GM11168 (cell line): ENCODE results near the gene KTN1.

Experiments
- in situ Hi-C: fragments of 300-500 bp; cut with MboI; formaldehyde crosslinking; loops from one replicate; pipeline ENCODE4 v1.12.0; 2022; ENCODE audit warnings: low sequenced_read_pairs; ENCODE audit not compliant: unreplicated experiment

Gene KTN1, protein sequence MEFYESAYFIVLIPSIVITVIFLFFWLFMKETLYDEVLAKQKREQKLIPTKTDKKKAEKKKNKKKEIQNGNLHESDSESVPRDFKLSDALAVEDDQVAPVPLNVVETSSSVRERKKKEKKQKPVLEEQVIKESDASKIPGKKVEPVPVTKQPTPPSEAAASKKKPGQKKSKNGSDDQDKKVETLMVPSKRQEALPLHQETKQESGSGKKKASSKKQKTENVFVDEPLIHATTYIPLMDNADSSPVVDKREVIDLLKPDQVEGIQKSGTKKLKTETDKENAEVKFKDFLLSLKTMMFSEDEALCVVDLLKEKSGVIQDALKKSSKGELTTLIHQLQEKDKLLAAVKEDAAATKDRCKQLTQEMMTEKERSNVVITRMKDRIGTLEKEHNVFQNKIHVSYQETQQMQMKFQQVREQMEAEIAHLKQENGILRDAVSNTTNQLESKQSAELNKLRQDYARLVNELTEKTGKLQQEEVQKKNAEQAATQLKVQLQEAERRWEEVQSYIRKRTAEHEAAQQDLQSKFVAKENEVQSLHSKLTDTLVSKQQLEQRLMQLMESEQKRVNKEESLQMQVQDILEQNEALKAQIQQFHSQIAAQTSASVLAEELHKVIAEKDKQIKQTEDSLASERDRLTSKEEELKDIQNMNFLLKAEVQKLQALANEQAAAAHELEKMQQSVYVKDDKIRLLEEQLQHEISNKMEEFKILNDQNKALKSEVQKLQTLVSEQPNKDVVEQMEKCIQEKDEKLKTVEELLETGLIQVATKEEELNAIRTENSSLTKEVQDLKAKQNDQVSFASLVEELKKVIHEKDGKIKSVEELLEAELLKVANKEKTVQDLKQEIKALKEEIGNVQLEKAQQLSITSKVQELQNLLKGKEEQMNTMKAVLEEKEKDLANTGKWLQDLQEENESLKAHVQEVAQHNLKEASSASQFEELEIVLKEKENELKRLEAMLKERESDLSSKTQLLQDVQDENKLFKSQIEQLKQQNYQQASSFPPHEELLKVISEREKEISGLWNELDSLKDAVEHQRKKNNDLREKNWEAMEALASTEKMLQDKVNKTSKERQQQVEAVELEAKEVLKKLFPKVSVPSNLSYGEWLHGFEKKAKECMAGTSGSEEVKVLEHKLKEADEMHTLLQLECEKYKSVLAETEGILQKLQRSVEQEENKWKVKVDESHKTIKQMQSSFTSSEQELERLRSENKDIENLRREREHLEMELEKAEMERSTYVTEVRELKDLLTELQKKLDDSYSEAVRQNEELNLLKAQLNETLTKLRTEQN (N-terminal part only)

GRCh38 chr14:55579724-55580469, at the start of gene KTN1:
TSS of gene KTN1 (plus strand) at chr14:55580207. CDS start at chr14:55612049, 31,842 bp downstream.
- in situ Hi-C loops, result no loop called here

DNA sequence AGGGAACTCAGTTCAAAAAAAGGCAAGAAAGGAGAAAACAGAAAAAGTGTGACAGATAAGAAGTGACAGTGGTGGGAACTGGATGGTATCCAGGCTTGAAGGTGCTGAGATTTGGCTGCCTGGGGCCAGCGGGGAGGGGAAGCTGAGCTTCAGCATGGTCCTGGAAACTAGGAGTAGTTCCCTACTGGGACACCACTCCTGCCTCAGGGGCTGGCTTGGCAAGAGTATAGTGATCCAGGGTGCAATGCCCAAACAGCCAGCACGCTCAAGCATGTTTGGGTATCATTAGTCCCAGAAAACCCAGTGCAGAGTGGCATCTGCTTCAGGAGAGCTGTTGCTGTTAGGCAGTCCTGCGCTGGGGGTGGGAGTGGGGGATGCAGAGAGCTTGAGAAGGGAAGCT, 49.5 kb upstream of the KTN1 start:
- in situ Hi-C loops, result no loop called here

GRCh38 chr14:55532645-55533344, 47.2 kb upstream of the KTN1 start:
- in situ Hi-C loops, result no loop called here

- in situ Hi-C loops, result no loop called here
Observed at GRCh38 chr14:55533960-55534359, 46.0 kb upstream of the KTN1 start.

DNA sequence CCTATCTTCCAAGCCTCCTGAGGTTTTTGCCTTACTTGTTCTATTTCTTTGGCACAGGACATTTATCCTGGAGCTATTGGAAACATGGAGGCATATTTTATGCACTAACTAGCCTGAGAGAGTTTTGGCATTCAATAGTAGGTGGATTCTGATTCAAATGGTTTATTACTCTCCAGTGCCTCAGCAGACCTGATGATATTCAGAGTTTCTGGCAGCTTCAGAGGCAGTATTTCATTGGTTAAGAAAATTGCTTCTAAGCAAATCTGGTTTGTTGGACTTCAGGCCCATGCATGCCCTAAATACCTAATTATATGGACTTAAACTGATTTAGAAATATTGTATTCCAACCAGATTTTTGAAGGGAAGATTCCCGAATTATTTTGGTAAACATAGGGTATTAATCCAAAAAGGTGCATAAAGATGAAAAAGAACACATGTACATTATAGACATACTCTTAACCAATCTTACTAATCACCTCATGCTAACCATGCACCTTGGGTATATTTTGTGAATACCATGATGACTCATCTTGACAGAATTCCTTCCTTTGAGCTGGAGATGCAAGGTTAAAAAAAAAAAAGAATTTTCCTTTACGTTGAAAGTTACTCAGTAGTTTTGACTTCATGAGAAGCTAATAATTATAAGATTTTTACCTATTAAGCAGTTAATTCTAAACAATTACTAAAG, 44.3 kb upstream of the KTN1 start:
- in situ Hi-C loops, result no loop called here

DNA sequence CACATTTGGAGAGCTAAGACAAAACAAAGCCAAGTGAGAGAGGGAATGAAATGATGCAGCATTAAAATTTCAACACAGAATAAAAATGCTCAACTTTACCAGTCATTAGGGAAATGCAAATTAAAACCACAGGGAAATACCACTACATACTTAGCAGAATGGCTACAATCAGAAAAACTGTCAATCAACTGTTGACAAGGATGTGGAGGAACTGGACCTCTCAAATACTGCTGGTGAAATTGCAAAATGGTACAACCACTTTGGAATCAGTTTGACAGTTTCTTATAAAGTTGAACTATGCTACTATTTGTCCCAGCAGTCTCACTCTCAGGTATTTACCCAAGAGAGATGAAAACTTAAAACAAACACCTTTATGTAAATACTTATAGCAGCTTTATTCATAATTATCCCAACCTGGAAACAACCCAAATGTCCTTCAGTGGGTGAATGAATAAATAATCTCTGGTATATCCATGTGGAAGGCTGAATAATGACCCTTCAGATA, 43.8 kb upstream of the KTN1 start:
- in situ Hi-C loops, result no loop called here

DNA sequence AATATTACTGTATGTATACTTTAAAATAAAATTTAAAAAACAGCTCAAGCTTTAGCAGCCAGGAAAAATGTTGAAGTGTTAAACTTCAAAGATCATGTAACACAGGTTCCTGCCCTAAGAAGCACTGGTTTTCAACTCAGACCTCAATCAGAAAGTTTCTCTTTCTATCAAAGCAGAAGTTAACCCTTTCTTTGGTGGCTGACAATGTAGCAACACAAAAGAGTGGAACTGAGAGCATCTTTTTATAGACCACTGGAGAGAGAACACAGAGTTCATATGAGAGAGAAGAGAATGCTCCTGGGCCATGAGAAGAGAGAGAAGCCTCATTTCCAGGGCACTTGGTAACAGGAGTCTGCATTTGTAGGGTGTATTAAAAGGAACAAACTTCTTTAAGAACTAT, 42.2 kb upstream of the KTN1 start:
- in situ Hi-C loops, result no loop called here

- in situ Hi-C loops, result no loop called here
Observed at GRCh38 chr14:55539975-55540374, 40.0 kb upstream of the KTN1 start.

GRCh38 chr14:55540847-55541773, 38.9 kb upstream of the KTN1 start:
- in situ Hi-C loops, result no loop called here

DNA sequence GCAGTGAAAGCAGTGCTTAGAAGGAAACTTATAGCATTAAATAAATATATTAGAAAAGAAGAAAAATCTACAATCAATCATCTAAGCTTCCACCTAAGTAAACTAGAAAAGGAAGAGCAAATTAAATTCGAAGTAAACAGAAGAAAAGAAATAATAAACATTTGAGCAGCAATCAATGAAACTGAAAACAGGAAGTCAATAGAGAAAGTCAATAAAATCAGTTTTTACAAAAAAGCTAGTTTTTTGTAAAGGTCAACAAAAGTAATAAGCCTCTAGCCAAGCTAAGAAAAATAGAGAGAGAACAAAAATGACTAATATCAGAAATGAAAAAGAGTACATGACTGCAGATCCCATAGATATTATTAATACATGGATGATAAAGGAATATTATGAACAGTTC, 34.2 kb upstream of the KTN1 start:
- in situ Hi-C loops, result no loop called here

DNA sequence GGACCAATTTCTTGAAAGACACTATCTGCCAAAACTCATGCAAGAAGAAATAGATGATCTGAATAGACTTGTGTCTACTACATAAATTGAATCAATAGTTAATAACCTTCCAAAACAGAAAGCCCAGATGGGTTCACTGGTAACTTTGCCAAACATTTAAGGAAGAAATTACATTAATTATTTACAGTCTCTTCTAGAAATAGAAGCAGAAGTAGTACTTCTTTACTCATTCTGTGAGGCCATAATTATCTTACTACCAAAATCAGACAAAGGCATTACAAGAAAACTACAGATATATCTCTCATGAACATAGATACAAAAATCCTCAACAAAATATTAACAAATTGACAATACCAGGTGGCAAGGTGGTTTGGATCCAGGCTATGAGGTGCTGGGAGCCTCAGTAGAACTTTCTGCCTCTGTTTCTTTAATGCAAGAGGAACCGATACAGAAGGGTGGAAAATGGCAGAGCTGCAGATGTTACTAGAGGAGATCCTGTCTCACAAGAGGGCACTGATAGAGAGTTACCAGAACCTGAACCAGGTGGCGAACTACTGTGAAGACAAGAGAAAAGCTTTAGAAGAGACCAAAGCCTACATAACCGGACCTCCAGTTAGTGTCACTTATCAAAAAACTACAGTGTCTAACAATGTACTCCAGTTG, 33.7 kb upstream of the KTN1 start:
- in situ Hi-C loops, result no loop called here

DNA sequence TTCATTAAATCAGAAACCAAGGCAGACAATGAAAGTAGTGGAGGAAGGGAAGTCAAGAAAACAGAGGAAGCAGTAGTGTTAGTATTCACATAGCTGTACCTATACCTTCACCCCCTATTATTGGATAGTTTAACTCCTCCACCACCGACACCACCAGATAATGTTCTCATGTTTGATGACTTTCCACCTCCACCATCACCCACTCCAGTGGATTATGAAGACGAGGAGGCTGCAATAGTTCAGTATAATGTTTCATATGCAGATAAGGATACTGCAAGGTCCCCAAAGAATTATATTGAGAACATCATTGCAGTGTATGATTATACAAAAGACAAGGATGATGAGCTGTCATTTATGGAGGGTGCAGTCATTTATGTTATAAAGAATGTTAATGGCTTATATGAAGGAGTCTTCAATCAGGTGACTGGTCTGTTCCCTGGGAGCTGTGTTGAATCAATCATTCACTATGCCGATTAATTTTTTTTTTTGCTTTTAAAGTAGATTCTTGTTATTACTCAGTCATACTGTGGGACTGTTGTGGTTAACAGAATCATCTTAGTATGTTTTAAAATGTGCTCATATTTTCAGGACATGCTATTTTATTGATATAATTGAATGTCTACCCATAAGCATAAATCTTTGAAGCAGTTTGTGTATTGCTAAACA, 32.2 kb upstream of the KTN1 start:
- in situ Hi-C loops, result no loop called here

- in situ Hi-C loops, result no loop called here
Observed at GRCh38 chr14:55553791-55554190, 26.2 kb upstream of the KTN1 start.

DNA sequence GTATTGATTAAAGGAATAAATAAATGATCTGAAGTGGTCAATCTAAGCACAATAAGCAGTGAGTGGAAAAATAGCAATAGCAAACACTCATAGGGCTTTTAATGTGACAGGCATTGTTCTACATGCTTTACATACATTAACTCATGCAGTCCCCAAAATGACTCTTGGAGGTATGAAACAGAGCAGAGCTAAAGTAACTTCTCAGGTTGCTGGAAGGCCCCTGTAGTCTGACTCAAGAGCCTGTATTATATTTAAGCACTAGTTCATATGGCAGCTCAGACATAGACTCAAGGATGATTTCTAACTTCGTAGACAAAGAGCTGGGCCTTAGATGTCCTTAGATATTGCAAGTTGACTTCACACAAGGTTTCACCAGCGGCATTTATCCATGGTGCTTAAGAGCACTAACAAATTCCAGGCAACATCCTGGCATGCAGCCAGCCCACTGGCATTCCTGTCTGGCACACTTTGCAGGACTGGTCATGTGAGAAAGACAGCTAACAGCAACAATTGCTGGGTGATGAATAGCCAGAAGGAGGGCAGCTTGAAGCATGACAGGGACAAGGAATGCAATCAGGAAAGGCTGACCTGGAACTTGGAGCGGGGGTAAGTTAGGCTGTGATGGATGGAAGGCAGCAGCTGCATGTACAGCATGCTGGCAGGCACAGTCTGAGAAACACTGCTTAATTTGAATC, 22.9 kb upstream of the KTN1 start:
- in situ Hi-C loops, result no loop called here

DNA sequence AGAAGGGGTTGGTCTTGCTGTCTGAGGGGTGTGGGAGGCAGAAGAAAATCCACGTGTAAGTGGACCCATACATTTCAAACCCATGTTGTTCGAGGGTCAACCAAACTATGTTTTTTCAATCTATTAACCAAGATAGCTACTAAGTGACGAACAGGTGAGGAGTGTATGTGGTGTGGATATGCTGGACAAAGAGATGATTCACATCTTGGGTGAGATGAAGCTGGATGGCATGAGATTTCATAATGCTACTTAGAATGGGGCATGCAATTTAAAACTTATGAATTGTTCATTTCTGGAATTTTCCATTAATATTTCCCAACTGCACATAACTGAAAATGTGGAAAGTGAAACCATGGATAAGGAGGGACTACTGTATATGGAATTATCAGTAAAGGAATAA, 17.9 kb upstream of the KTN1 start:
- in situ Hi-C loops, result no loop called here

DNA sequence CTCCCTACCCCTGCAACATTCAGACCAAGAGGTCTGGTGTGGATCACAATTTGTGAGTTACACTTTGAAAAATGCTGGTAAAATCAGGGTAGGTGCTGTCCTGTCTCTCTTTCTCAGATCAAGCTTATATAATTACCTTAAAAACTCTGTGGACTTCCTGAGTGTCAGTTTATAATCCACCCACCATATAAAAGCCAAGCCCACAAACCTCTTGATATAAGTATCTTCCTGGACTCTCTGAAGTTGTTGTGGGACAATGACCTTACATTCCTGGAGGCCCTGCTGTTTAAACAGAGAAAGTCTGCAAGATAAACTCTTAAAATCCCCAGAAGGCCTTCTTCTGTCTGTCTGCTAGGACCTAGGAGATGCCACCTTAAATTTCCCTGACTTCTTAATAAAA, 11.4 kb upstream of the KTN1 start:
- in situ Hi-C loops, result no loop called here
